ENCODE results near the gene LPGAT1.

- no peak for TF ChIP-seq POLR2A (IDR thresholded peaks at IDR 0.05; ENCODE audit: borderline replicate concordance, extremely low read depth, insufficient read depth, insufficient read length)
- TF ChIP-seq EZH2 (IDR thresholded peaks at IDR 0.05) = no peak
- no peak for TF ChIP-seq ATF3 (IDR thresholded peaks at IDR 0.05)
- no peak for TF ChIP-seq CTCF (IDR thresholded peaks at IDR 0.05 in 2 of 3, conservative IDR thresholded peaks at IDR 0.05 in 1 of 3; ENCODE audit: borderline replicate concordance in 1 of 3, insufficient read depth in 1 of 3, low read depth in 2 of 3, low read length in 2 of 3)
- TF ChIP-seq TCF7L2 (IDR thresholded peaks at IDR 0.05; ENCODE audit: borderline replicate concordance, extremely low read depth, insufficient read depth, insufficient read length) = no peak
- TF ChIP-seq ZFX (IDR thresholded peaks at IDR 0.05) = no peak
- TF ChIP-seq REST (IDR thresholded peaks at IDR 0.05; ENCODE audit: low read depth) = no peak
- TF ChIP-seq MAX (IDR thresholded peaks at IDR 0.05) = no peak
Measured at GRCh38 chr1:211791979-211792378, 38.6 kb downstream of the LPGAT1 start.

All from HCT116 (cell line).